ENCODE results near the gene SERPINA12. TPM values are rescaled to one million over a fixed set of nuclear protein-coding genes. Genes with fewer than 3 reads are reported as not detected.

Gene SERPINA12
- total RNA-seq, 2 donors from 2014 or later: not detected

DNA sequence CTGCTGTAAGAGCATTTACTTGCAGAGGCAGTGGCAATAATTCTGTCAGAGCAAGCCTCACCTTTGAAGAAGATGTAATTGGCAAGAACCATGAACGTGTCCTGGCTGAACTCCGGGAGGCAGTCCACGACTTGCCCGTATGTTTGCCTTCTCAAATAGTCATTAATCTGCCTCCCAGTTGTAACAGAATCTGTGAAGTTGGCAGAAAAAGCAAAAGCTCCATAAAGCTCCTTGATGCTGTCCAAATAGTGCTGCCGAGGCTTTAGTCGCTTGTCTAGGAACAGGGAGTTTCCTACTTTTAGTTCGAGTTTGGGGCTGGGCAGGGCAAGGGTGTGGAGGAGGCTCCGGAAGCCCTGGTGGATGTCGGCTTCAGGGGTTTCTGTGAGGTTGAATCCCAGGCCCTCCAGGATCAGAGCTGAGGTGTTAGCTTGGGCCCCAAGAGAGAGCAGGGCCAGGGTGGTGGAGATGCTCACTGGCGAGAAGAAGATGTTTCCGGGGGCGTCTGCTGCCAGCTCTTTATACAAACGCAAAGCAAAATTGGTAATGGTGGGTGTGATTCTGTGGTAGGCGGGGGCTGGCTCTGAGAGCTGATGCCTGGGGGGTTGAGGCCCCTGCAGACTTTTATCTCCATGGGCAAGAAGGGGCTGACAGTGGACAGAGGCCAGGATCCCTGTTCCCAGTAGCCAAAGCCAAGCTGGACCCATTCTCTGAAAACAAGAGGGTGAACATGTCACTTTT, 61.0 kb downstream of the SERPINA12 start:
- Histone ChIP-seq H3K4me3 (no peak overlapping the region), H3K27me3 (no peaks in the 10 kb centered on the region), H3K27ac (no peak overlapping the region), H3K36me3 (no peaks in the 10 kb centered on the region), H3K4me1 (no peaks in the 10 kb centered on the region), H3K9me3 (no peaks in the 10 kb centered on the region)
- DNase-seq (ENCODE audit: low spot score): peak; percentile 36
- TF ChIP-seq, protein P1, sequence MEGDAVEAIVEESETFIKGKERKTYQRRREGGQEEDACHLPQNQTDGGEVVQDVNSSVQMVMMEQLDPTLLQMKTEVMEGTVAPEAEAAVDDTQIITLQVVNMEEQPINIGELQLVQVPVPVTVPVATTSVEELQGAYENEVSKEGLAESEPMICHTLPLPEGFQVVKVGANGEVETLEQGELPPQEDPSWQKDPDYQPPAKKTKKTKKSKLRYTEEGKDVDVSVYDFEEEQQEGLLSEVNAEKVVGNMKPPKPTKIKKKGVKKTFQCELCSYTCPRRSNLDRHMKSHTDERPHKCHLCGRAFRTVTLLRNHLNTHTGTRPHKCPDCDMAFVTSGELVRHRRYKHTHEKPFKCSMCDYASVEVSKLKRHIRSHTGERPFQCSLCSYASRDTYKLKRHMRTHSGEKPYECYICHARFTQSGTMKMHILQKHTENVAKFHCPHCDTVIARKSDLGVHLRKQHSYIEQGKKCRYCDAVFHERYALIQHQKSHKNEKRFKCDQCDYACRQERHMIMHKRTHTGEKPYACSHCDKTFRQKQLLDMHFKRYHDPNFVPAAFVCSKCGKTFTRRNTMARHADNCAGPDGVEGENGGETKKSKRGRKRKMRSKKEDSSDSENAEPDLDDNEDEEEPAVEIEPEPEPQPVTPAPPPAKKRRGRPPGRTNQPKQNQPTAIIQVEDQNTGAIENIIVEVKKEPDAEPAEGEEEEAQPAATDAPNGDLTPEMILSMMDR (IDR thresholded peaks at IDR 0.05): no peak

DNA sequence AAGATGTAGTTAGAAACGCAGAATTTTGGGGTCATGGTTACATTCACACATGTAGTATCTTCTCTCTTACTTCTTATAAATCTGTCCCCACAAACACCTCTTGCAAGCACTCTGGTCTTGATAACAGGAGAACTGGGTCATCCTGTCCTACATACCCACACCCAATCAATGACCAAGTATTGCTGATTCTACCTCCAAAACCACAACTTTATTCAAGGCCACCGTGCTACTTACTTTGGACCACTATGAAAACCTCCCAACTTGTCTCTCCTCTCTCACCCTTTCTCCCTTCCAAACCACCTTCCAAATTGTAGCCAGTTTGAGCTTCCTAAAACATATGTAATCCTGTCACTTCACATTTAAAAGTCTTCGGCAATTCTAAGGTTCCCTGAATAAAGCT, 62.1 kb downstream of the SERPINA12 start:
- Histone ChIP-seq H3K36me3 (no peaks in the 10 kb centered on the region), H3K4me3 (no peak overlapping the region), H3K27ac (no peak overlapping the region), H3K4me1 (no peaks in the 10 kb centered on the region), H3K27me3 (no peaks in the 10 kb centered on the region), H3K9me3 (no peaks in the 10 kb centered on the region)
- TF ChIP-seq, protein P1 (IDR thresholded peaks at IDR 0.05): no peak
- DNase-seq (ENCODE audit: low spot score): no peak

DNA sequence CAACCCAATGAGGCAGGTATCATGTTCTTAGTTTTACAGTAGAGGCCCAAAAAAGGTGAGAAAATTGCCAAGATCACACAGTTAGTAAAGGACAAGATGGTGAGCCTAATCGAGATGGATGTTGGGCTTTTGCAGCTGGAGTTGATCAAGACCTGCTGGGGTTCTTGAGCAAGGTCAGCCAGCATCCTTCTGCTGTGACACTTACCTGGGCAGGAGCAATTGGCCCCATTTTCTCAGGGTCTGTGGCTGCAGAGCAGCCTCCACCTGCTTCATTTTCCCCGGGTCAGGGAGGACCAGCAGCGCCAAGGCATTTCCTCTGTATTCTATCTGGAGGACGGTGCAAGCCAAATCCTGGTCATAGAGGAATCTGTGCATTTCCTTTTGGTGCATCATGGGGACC, 63.1 kb downstream of the SERPINA12 start:
- Histone ChIP-seq H3K4me1 (no peaks in the 10 kb centered on the region), H3K4me3 (no peak overlapping the region), H3K36me3 (no peaks in the 10 kb centered on the region), H3K27me3 (no peaks in the 10 kb centered on the region), H3K27ac (no peak overlapping the region), H3K9me3 (no peaks in the 10 kb centered on the region)
- TF ChIP-seq, protein P1 (IDR thresholded peaks at IDR 0.05): no peak
- no peak for DNase-seq (ENCODE audit: low spot score)

- Histone ChIP-seq H3K4me1 (no peaks in the 10 kb centered on the region), H3K27me3 (no peaks in the 10 kb centered on the region)
These were observed 64.3 kb downstream of the SERPINA12 start for GRCh38 chr14:94445003-94445402.

DNA sequence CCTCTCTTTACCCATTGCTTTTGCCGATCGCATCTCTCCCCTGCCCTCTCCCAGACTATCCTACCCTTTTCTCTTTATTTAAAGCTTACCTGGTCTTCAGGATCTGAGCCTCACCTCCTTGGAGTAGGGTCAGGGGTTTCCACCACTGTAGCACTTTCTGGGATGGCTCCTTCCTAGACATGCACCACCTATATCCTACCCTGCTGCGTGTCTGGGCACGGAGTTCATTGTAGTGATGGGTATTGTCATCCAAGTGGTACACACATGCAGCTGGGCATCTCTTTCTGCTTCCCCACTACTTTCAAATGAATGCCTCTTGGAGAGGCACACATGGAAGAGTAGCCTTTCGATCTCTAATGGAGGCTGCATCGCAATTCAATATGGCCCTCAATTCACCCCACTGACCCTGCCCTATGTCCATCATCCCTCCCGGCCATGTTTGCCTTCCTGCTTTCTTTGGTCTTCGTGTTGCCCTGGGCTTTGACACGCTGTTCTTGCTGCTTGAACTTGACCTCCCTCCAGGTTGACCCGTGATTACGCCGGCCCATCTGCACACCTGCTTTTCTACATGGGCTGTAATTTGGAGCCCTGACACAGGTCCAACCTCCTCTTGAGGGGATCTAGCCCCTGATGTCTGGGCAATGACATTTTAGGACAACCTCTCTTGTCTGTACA, 67.6 kb downstream of the SERPINA12 start:
- Histone ChIP-seq H3K4me1 (no peaks in the 10 kb centered on the region), H3K27ac (no peak overlapping the region), H3K4me3 (no peak overlapping the region), H3K36me3 (no peaks in the 10 kb centered on the region), H3K27me3 (no peaks in the 10 kb centered on the region), H3K9me3 (no peaks in the 10 kb centered on the region)
- no peak for DNase-seq (ENCODE audit: low spot score)
- TF ChIP-seq, protein P1 (IDR thresholded peaks at IDR 0.05): no peak

More at GRCh38 chr14:94445003-94445402, 64.3 kb downstream of the SERPINA12 start:
- no peak overlapping the region for H3K27ac ChIP-seq
- no peaks in the 10 kb centered on the region for H3K36me3 ChIP-seq
- H3K9me3 ChIP-seq: no peaks in the 10 kb centered on the region
- DNase-seq (ENCODE audit: low spot score): no peak
- TF ChIP-seq, protein P1 (IDR thresholded peaks at IDR 0.05): no peak
- no peak overlapping the region for H3K4me3 ChIP-seq

Data from right atrium auricular region (tissue), 2 donors.